K562 (cell line): ENCODE measurements around the gene PSMA8. TPM values are rescaled to one million over a fixed set of nuclear protein-coding genes. Genes with fewer than 3 reads are reported as not detected.

Source experiments
- ATF4 ChIP-seq: fragments of 450-650 bp; formaldehyde crosslinking; IDR thresholded peaks from 2 replicates; pipeline ENCODE4 v1.4.0; 2022; ENCODE audit warnings: mild to moderate bottlenecking, moderate library complexity
- CBX8 ChIP-seq: fragments of 200-600 bp; sonication (generic); IDR thresholded peaks from 2 replicates; pipeline ENCODE4 v1.6.1; 2012; ENCODE audit warnings: borderline replicate concordance, mixed run types, low read depth, mild to moderate bottlenecking, moderate library complexity, mixed read lengths, low read length, control low read depth, inconsistent platforms; ENCODE audit not compliant: poor library complexity, severe bottlenecking; ENCODE audit errors: extremely low read depth
- MGA ChIP-seq: fragments of 450-650 bp; IDR thresholded peaks from 2 replicates; pipeline ENCODE4 v1.6.1; 2016; ENCODE audit warnings: mild to moderate bottlenecking, moderate library complexity
- MLLT1 ChIP-seq, 2 experiments: fragments of 450-650 bp; IDR thresholded peaks; 2 replicates each; pipeline ENCODE4 v1.6.1; 2016
- THRA ChIP-seq: fragments of 450-650 bp; IDR thresholded peaks from 2 replicates; pipeline ENCODE4 v1.6.1; 2017; ENCODE audit warnings: mild to moderate bottlenecking, moderate library complexity
- THRAP3 ChIP-seq: fragments of 450-650 bp; IDR thresholded peaks from 2 replicates; pipeline ENCODE4 v1.6.1; 2016; ENCODE audit warnings: mild to moderate bottlenecking, inconsistent platforms, borderline replicate concordance
- ZC3H11A ChIP-seq: IDR thresholded peaks from 2 replicates; pipeline ENCODE4 v1.6.1; 2012; ENCODE audit warnings: low read depth, low read length, improper control_type of control experiment
- ZNF41 ChIP-seq: fragments of 250-450 bp; sonication (Bioruptor Pico); conservative IDR thresholded peaks from 2 replicates; pipeline ENCODE4 v1.4.0; 2020; ENCODE audit warnings: mild to moderate bottlenecking
- ZNF589 ChIP-seq: fragments of 200-800 bp; sonication (Bioruptor generic); IDR thresholded peaks from 2 replicates; pipeline ENCODE4 v1.6.1; 2016; ENCODE audit warnings: low read depth, missing genetic modification characterization, missing compliant biosample characterization
- ZNF717 ChIP-seq: fragments of 250-450 bp; sonication (Bioruptor Pico); IDR thresholded peaks from 2 replicates; pipeline ENCODE4 v1.5.0; 2021
- polyA plus RNA-seq, 8 experiments: library from polyadenylated mRNA; depleted of rRNA in 4 of 8; stranded (reverse) in 5 of 8; unstranded in 3 of 8; fragments of >200 nt; fragmentation: Nextera tagmentation in 2 of 8; fragmentation: Illumina TruSeq in 1 of 8; extraction: Ambion mirVana in 2 of 8; extraction: Trizol in 1 of 8; gene quantifications; 2 replicates each; pipeline versions ENCODE4 v1.2.1 to v1.2.3, GENCODE V29; 2011 to 2014; ENCODE audit warnings: inconsistent platforms in 1 of 8, missing spikeins in 1 of 8
- total RNA-seq, 7 experiments: library from RNA; depleted of rRNA in 6 of 7; stranded (reverse); fragments of >200 nt in 6 of 7; fragmentation: Illumina TruSeq in 2 of 7; extraction: Trizol in 2 of 7; gene quantifications; 2 replicates each; pipeline versions ENCODE4 v1.2.1 to v1.2.3, GENCODE V29; 2011 to 2021; ENCODE audit warnings: low replicate concordance in 1 of 7

PSMA8 gene
- total and polyA plus RNA-seq, 9 of the 15 experiments (the other 6 are each of a cell fraction or from before 2014, with no cell fraction given), result not detected

GRCh38 chr18:26090130-26091046 is 43.3 kb upstream of the PSMA8 start, which contains the start of gene SS18 (continued):
- TF ChIP-seq THRA (no peak), ZNF41 (CRISPR knock-in tag) (0 out of 2 replicates have a peak, but pooled peaks have one; percentile 34), ZNF717 (CRISPR knock-in tag) (no peak), ZNF589 (peak; percentile 36; the same call in 1 of the 2 replicates), MGA (0 out of 2 replicates have a peak, but pooled peaks have one; percentile 41), CBX8 (no peak), THRAP3 (no peak), ATF4 (CRISPR knock-in tag) (no peak), ZC3H11A (no peak; the same call in 1 of the 2 replicates), MLLT1 (IDR thresholded peaks at IDR 0.05) (peak in 1 of 2 experiments; percentile 67; a peak in 2 of 4 replicates)
